Neural progenitor cell (in vitro differentiated cells): ENCODE measurements around the gene NMUR1. TPM values are rescaled to one million over a fixed set of nuclear protein-coding genes. Genes with fewer than 3 reads are reported as not detected.

Source experiments
- DNase-seq: peaks from one replicate; pipeline ENCODE4 v3.0.0-alpha.2; 2016; ENCODE audit warnings: low spot score
- H2AFZ ChIP-seq: fragments of 200-600 bp; sonication (generic); replicated peaks from 2 replicates; pipeline ENCODE4 v1.6.1; 2016; ENCODE audit warnings: antibody characterized with exemption
- H3F3A ChIP-seq: fragments of 200-600 bp; sonication (generic); 2 replicates; pipeline ENCODE4 v1.6.1; 2016; ENCODE audit warnings: antibody characterized with exemption, low read depth
- H3K27ac ChIP-seq: fragments of 200-600 bp; sonication (generic); 2 replicates; pipeline ENCODE4 v1.5.1; 2016; ENCODE audit warnings: mild to moderate bottlenecking
- H3K27me3 ChIP-seq: fragments of 200-600 bp; sonication (generic); 2 replicates; pipeline ENCODE4 v1.6.1; 2016; ENCODE audit warnings: mild to moderate bottlenecking, moderate library complexity
- H3K36me3 ChIP-seq: fragments of 200-600 bp; sonication (generic); 2 replicates; pipeline ENCODE4 v1.5.1; 2016
- H3K4me1 ChIP-seq: fragments of 200-600 bp; sonication (generic); 2 replicates; pipeline ENCODE4 v1.6.1; 2016; ENCODE audit warnings: mixed run types
- H3K4me2 ChIP-seq: fragments of 200-600 bp; sonication (generic); 2 replicates; pipeline ENCODE4 v1.6.1; 2016
- H3K4me3 ChIP-seq: fragments of 200-600 bp; sonication (generic); 2 replicates; pipeline ENCODE4 v1.5.1; 2016
- H3K79me2 ChIP-seq: fragments of 200-600 bp; sonication (generic); 2 replicates; pipeline ENCODE4 v1.6.1; 2016; ENCODE audit warnings: low read depth
- H3K9ac ChIP-seq: fragments of 200-600 bp; sonication (generic); 2 replicates; pipeline ENCODE4 v1.6.1; 2016
- H3K9me3 ChIP-seq: fragments of 200-600 bp; sonication (generic); 2 replicates; pipeline ENCODE4 v1.5.1; 2016; ENCODE audit warnings: low read depth
- H4K20me1 ChIP-seq: fragments of 200-600 bp; sonication (generic); 2 replicates; pipeline ENCODE4 v1.6.1; 2016; ENCODE audit warnings: low read depth
- H3K27ac Mint-ChIP-seq: 3 replicates; pipeline ENCODE4 v1.8.0; 2021; ENCODE audit warnings: mixed read lengths
- H3K27me3 Mint-ChIP-seq: 2 replicates; pipeline ENCODE4 v1.8.0; 2022; ENCODE audit warnings: low read depth, mild to moderate bottlenecking, inconsistent platforms, moderate library complexity, mixed read lengths; ENCODE audit not compliant: insufficient read depth
- H3K36me3 Mint-ChIP-seq: 3 replicates; pipeline ENCODE4 v1.8.0; 2021; ENCODE audit warnings: mixed read lengths
- H3K4me1 Mint-ChIP-seq: 3 replicates; pipeline ENCODE4 v1.8.0; 2021; ENCODE audit warnings: mixed read lengths
- H3K4me3 Mint-ChIP-seq: 3 replicates; pipeline ENCODE4 v1.8.0; 2021; ENCODE audit warnings: mild to moderate bottlenecking, moderate library complexity, mixed read lengths
- H3K9me3 Mint-ChIP-seq: 3 replicates; pipeline ENCODE4 v1.8.0; 2020; ENCODE audit warnings: mixed read lengths
- CTCF ChIP-seq: fragments of 200-600 bp; sonication (generic); IDR thresholded peaks from 2 replicates; pipeline ENCODE4 v1.5.1; 2017; ENCODE audit warnings: antibody characterized with exemption, mild to moderate bottlenecking
- EZH2 ChIP-seq: fragments of 200-600 bp; sonication (generic); IDR thresholded peaks from 2 replicates; pipeline ENCODE4 v1.6.1; 2017; ENCODE audit warnings: antibody characterized with exemption, mild to moderate bottlenecking, moderate library complexity
- EZH2phosphoT487 ChIP-seq: fragments of 200-600 bp; sonication (generic); IDR thresholded peaks from 2 replicates; pipeline ENCODE4 v1.6.1; 2017; ENCODE audit warnings: antibody characterized with exemption
- total RNA-seq: library from RNA; depleted of rRNA; stranded (reverse); fragments of >200 nt; gene quantifications from 2 replicates; pipeline ENCODE4 v1.2.3, GENCODE V29; 2015; ENCODE audit warnings: low replicate concordance

NMUR1 gene
- total RNA-seq, 1 donor from 2014 or later = 0.52 TPM

- H3K27ac Mint-ChIP-seq = no peak overlapping the region
- H3K9me3 Mint-ChIP-seq = peaks cover 2% of the 10 kb centered on the region
- Histone ChIP-seq H3K4me3 (no peak overlapping the region), H4K20me1 (no peaks in the 10 kb centered on the region), H3K27ac (no peak overlapping the region), H3K79me2 (no peaks in the 10 kb centered on the region), H3K27me3 (no peaks in the 10 kb centered on the region), H3K36me3 (no peaks in the 10 kb centered on the region), H2AFZ (peak overlapping the region; percentile 37), H3K9ac (no peak overlapping the region), H3K9me3 (no peaks in the 10 kb centered on the region), H3F3A (no peaks in the 10 kb centered on the region), H3K4me2 (no peak overlapping the region), H3K4me1 (no peaks in the 10 kb centered on the region)
- H3K4me3 Mint-ChIP-seq = no peak overlapping the region
- H3K36me3 Mint-ChIP-seq = no peaks in the 10 kb centered on the region
- TF ChIP-seq EZH2 = no peak
- TF ChIP-seq EZH2phosphoT487 = no peak
- TF ChIP-seq CTCF = peak; percentile 78
- peaks cover 9% of the 10 kb centered on the region for H3K4me1 Mint-ChIP-seq
- peak; percentile 75 for DNase-seq
- H3K27me3 Mint-ChIP-seq = peaks cover 4% of the 10 kb centered on the region
These were observed 47.3 kb downstream of the NMUR1 start for GRCh38 chr2:231482806-231483391.

DNA sequence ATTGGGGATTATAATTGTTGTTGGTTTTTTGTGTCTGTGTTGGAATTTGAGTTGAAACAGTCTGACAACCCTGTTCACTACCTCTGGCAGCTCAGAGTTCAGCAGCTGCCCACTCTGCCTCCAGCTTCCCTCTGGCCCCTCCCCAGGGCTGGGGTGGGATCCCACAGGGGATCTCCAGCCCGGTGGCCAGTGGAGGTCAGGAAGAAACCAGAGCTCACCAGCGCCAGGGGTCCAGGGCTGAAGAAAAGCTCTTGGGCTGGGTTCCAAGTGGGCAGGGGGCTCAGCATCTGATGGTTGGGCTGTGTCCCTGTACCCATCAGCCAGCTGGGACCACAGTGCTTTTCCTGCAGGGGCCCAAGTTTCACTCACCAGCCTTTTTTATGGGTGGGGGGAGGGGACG, 49.5 kb downstream of the NMUR1 start:
- H3K36me3 Mint-ChIP-seq = no peaks in the 10 kb centered on the region
- H3K27me3 ChIP-seq = no peaks in the 10 kb centered on the region
- no peaks in the 10 kb centered on the region for H3K79me2 ChIP-seq
- no peaks in the 10 kb centered on the region for H3F3A ChIP-seq
- no peaks in the 10 kb centered on the region for H3K27me3 Mint-ChIP-seq
- H3K4me1 ChIP-seq = no peaks in the 10 kb centered on the region
- H3K4me1 Mint-ChIP-seq = peaks cover 9% of the 10 kb centered on the region
- DNase-seq = no peak
- no peak overlapping the region for H3K9ac ChIP-seq
- H4K20me1 ChIP-seq = no peaks in the 10 kb centered on the region
- no peak overlapping the region for H3K4me2 ChIP-seq
- H3K27ac ChIP-seq = no peak overlapping the region
- H3K36me3 ChIP-seq = no peaks in the 10 kb centered on the region
- no peak for TF ChIP-seq CTCF
- no peak for TF ChIP-seq EZH2
- TF ChIP-seq EZH2phosphoT487 = no peak
- no peak overlapping the region for H3K4me3 ChIP-seq
- H2AFZ ChIP-seq = no peak overlapping the region
- no peak overlapping the region for H3K4me3 Mint-ChIP-seq
- H3K27ac Mint-ChIP-seq = no peak overlapping the region
- H3K9me3 Mint-ChIP-seq = no peaks in the 10 kb centered on the region
- no peaks in the 10 kb centered on the region for H3K9me3 ChIP-seq

GRCh38 chr2:231479455-231479854, 50.8 kb downstream of the NMUR1 start:
- TF ChIP-seq CTCF (no peak), EZH2phosphoT487 (no peak), EZH2 (no peak)
- Histone ChIP-seq H3K27ac (no peak overlapping the region), H3K4me2 (no peak overlapping the region), H4K20me1 (no peaks in the 10 kb centered on the region), H3K4me1 (no peaks in the 10 kb centered on the region), H3K4me3 (no peak overlapping the region), H2AFZ (peak overlapping the region; percentile 42), H3K9ac (no peak overlapping the region), H3K36me3 (no peaks in the 10 kb centered on the region), H3K27me3 (no peaks in the 10 kb centered on the region), H3K79me2 (no peaks in the 10 kb centered on the region), H3K9me3 (no peaks in the 10 kb centered on the region), H3F3A (no peaks in the 10 kb centered on the region)
- DNase-seq = no peak
- Mint-ChIP-seq H3K36me3 (no peaks in the 10 kb centered on the region), H3K4me3 (no peak overlapping the region), H3K27ac (peak overlapping the region; percentile 59), H3K9me3 (no peaks in the 10 kb centered on the region), H3K27me3 (no peaks in the 10 kb centered on the region), H3K4me1 (peaks cover 9% of the 10 kb centered on the region)
